Measurements from ENCODE around the gene PRKCZ. TPM values are rescaled to one million over a fixed set of nuclear protein-coding genes. Genes with fewer than 3 reads are reported as not detected.
A peak's percentile ranks its signal among the peaks of the same experiment; 100 is the strongest.

The PRKCZ gene
- total and polyA plus RNA-seq, 9 of the 15 experiments (the other 6 are each of a cell fraction or from before 2014, with no cell fraction given): 0.07 to 3.1 (median 1.3) TPM

- TF ChIP-seq MITF (IDR thresholded peaks at IDR 0.05) (no peak), ZFP30 (CRISPR knock-in tag; IDR thresholded peaks at IDR 0.05; ENCODE audit: borderline replicate concordance) (no peak), ZBTB9 (CRISPR knock-in tag; IDR thresholded peaks at IDR 0.05) (0 out of 2 replicates have a peak, but pooled peaks have one; percentile 32), NELFE (IDR thresholded peaks at IDR 0.05; ENCODE audit: insufficient read depth, insufficient read length) (no peak), DACH1 (IDR thresholded peaks at IDR 0.05; ENCODE audit: partially characterized antibody) (peak; percentile 29), ZMIZ1 (IDR thresholded peaks at IDR 0.05; ENCODE audit: low read depth in 2 of 2, low read length in 2 of 2) (no peak), ZEB2 (IDR thresholded peaks at IDR 0.05) (no peak), DIDO1 (tag; IDR thresholded peaks at IDR 0.05; ENCODE audit: low read depth) (no peak), TCFL5 (CRISPR knock-in tag; conservative IDR thresholded peaks at IDR 0.05) (no peak), ZNF134 (CRISPR knock-in tag; conservative IDR thresholded peaks at IDR 0.05) (no peak), PCBP1 (IDR thresholded peaks at IDR 0.05; ENCODE audit: low read depth, low read length, poor library complexity, severe bottlenecking) (peak; percentile 27), TFAP4 (CRISPR knock-in tag; IDR thresholded peaks at IDR 0.05; ENCODE audit: borderline replicate concordance) (peak; percentile 36; the same call in 1 of the 2 replicates), STAG1 (CRISPR knock-in tag; IDR thresholded peaks at IDR 0.05; ENCODE audit: borderline replicate concordance) (no peak), ZNF785 (CRISPR knock-in tag; IDR thresholded peaks at IDR 0.05) (no peak), NFIC (IDR thresholded peaks at IDR 0.05) (no peak), POLR2G (IDR thresholded peaks at IDR 0.05; ENCODE audit: low read depth, low read length) (peak; percentile 48; the same call in 1 of the 2 replicates), NFE2 (IDR thresholded peaks at IDR 0.05; ENCODE audit: low read depth) (no peak), CEBPB (tag; IDR thresholded peaks at IDR 0.05) (no peak), ZNF311 (CRISPR knock-in tag; IDR thresholded peaks at IDR 0.05) (no peak), ZNF655 (CRISPR knock-in tag; IDR thresholded peaks at IDR 0.05) (no peak)
Measured at GRCh38 chr1:2229911-2230731, 179.9 kb downstream of the PRKCZ start (continued).
